HG02970 (cell line): ENCODE measurements around the gene MGAT3.
A peak's percentile ranks its signal among the peaks of the same experiment; 100 is the strongest.

ENCODE experiments used
- ATAC-seq: cut with Tn5 transposase; IDR thresholded peaks from one replicate; pipeline ENCODE4 v1.9.1; 2021; ENCODE audit warnings: mild to moderate bottlenecking, moderate library complexity, moderate number of reproducible peaks; ENCODE audit not compliant: unreplicated experiment, low FRiP score

The MGAT3 gene

DNA sequence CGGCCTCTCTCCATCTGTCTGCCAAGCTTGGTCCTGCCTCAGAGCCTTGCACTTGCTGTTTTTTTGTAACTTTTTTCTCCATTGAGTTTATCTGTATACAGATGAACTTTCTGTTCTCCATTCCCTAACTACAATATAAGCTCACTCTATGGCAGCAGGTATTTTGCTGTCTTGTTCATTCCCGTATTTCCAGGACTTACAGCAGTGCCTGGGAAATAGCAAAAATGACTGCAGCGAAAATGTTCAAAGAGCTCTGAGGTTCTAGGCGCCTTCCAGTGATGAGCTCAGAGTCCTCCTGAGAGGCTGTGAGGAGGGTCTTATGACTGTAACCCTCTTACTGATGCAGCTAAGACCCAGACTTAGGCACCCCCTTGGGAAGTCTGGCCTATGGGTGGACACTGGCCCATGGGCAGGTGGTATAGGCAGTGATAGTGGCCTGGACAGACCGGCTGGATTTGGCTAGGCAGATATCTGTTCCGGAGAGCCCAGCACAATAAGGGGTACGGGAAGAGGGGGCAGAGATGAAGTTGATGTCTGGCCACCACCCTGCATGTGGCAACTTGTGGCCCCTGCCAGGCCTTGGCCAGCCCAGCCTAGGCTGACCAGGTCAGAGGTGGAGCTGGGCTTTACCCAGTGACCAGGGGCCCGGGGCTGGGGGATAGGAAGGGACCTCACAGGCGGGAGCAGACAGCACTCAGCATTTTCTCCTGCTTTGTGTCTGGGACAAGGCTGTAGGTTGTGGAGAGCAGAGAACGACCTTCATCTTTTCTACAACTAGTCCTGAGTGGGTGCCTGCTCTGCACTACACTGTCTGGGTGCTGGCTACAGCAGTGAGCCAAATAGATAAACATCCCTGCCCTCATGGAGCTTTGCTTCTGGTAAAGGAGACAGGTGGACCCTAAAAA lies 68.2 kb downstream of the MGAT3 start:
- no peak for ATAC-seq

DNA sequence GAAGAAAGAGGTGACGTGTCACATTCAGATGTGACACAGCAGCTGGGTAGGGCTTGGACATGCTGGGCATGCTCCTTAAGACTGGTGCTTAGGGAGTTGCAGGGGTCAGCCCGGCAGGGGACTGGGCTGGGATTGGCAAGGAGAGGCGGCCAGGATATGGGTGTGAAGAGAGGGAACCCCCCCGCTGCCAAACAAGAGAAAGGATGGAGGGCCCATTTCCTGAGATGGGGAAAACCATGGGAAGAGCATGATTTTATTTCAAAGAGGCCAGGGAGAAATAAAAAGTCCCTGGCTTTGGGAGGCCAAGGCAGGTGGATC lies 68.8 kb downstream of the MGAT3 start:
- no peak for ATAC-seq

DNA sequence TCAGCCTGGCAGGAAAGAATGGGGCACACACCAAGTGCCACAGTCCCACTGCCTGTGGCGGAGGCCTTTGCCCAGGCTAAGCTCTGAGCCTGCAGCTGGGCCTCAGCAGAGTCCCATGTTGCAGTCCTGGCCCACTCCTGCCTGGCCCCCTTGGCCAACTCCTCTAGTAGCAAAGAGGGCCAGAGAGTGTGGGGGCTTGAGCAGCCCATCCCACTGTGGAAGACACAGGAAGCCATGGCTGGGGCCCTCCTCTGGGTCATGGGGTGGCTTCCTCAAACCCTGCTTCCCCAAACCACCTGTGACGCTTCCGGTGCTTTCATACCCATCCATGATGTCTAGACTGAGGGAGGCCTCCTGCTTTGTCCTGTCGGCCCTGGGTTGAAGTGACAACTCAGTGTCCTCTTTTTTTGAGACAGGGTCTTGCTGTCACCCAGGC lies 69.9 kb downstream of the MGAT3 start:
- ATAC-seq, result no peak

GRCh38 chr22:39527481-39527961 lies 70.7 kb downstream of the MGAT3 start:
- ATAC-seq, result no peak

DNA sequence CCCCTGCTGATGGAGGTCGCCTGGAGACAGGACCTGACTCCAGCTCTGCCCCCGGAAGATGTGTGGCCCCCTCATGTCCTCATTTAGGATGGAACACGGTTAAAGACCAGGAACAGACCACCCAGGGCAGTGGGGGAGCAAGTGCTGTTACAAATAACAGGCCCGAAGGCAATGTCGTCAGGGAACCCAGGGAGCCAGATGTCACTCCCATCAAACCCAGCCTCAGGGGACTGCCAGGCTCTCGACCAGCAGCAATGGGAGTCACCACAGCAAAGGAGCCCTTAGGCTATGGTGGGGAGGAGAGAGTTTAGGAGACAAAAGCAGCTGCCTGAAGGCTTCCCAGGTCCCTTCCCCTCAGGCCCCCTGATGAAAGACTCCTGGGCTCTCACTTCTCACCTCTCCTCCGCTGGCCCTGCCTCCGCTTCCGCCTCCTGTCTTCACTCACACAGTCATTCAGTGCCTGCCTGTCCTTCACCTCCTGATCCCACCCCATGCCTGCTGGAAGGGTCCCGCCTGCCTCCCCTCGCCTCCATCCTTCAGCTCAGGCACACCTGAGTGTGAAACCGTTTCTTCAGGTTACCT lies 71.4 kb downstream of the MGAT3 start:
- ATAC-seq, result no peak

DNA sequence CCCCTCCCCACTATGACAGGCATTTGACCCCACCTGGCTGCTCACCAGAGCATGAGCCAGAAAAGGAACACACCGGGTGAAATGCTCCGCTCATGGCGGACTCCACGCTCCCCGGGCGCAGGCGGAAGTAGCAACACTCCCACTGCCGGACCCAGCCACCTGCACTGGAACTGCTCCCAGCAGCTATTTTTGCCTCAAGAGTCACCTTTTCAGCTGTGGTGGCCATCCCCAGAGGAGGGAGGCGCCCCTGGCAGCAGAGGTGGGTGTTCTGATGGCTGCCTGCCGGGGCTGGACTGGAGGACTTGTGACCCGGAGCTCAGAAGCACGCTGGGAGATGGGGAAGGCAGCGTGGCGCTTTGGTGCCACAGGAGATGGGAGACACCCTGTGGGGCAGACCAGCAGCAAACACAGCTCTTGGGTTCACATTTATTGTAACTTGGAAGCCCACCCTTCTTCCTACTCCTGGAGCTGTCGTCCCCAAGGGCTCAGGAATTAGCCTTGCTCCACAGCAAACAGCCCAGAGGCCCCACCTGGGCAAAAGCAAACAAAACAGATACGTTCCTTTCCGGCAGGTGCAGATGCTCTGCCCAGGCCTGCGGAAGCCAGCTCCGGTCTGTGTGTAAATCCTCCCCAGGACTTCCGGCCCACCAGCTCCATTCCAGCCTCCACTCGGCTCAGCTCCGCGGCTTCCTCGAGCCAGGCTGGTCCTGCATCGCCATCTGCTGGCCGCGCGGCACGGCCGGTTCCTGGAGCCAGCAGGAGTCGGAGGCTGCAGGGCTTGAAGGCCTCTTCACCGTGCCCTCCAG lies 72.1 kb downstream of the MGAT3 start:
- ATAC-seq, result no peak

DNA sequence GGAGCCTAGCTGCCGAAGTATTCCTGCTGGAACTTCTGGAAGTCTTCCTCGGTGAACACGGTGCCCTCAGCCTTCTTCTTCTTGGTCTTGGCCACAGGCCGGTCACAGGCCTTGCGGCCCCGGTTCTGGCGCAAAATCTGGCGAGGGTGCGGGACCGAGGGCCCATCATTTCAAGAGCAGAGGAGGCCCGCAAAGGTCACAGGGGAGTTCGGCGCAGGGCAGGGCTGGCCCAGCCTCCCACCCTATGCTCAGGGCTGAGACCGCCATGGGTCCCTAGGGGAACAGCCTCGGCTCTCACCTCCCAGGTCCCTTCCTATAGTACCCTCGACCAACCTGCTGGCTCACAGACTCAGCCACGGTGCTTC lies 72.7 kb downstream of the MGAT3 start:
- no peak for ATAC-seq

GRCh38 chr22:39530116-39530515 lies 73.3 kb downstream of the MGAT3 start:
- no peak for ATAC-seq

- ATAC-seq, result no peak
Measured at GRCh38 chr22:39530692-39531331, 74.0 kb downstream of the MGAT3 start.

DNA sequence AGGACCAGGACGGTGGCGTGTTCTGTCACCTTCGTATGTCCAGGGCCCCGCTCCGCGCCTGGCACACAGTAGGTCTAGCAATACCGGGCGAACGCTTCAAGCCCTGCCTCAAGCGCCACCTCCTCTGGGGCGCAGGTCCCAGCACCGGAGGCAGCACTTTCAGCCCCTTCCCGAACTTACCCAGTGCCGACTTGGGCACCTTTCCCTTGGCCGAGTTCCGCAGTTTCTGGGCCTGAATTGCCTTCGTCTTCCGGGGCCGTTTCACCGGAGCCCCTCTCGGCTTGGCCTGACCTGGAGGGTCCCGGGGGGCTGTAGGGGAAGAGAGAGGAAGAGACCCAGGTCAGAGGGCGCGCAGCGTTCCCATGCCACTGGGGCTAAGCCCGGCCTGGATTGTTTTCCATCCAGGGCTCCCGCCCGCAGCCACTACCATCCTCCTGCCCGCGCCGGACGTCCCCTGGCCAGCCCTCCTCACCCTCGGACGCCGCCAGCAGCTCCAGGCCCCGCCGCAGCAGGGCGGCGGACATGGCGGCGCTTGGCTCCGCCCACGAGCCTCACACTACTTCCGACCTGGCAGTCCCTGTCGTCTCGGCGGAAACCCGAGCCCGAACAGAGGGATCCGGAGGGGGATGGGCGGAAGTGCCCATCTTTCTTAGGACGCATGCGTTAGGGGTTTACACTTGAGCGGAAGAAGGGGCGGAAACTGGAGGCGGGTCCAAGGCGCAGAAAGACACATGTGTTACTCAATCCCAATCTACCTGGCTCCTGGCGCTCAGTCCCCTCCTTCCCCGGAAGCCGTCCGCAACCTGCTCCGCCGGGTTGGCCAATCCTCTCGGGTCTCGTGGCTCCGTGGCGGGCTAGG lies 75.6 kb downstream of the MGAT3 start, which contains the start of gene RPS19BP1:
TSS of gene RPS19BP1 (minus strand) at position 534 of the 859 bp plus-strand sequence. CDS start at position 524, 10 bp downstream.
- ATAC-seq, result peak; percentile 87

- ATAC-seq, result no peak
Measured at GRCh38 chr22:39534092-39534506, 77.3 kb downstream of the MGAT3 start.

DNA sequence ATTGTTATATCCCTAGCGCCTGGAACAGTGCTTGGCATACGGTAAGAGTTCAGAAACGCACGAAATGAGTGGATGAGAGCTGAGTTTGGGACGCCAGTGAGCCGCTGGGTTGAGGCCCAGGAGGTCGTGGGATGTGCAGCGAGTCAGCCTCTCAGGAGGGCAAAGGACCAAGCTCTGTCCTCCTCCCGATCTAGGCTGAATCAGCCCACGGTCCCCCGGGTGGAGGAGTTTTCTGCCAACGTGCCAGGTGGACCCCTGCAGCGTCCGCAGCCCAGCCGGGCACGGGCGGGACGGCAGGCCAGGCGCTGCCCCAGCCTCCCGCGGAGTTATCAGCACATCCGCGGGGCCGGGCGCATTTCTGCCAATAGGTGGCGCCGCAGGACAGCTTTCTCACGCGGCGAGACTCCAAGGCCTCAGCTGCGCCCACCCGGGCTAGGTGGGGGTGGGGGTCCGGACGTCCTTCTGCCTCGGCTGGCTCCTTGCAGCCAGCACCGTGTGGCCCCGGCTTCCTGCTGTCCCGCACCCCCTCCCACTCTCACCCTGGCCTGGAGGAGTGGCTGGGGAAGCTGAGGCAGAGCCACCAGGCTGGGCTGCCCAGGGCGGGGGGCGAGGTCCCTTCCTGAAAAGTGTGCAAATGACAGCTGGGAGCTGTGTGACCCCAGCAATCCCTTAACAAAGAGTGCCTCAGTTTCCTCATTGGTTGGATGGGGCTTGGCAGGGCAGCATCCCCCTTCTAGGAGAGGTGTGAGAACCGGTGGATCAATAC lies 78.0 kb downstream of the MGAT3 start:
- ATAC-seq, result no peak

DNA sequence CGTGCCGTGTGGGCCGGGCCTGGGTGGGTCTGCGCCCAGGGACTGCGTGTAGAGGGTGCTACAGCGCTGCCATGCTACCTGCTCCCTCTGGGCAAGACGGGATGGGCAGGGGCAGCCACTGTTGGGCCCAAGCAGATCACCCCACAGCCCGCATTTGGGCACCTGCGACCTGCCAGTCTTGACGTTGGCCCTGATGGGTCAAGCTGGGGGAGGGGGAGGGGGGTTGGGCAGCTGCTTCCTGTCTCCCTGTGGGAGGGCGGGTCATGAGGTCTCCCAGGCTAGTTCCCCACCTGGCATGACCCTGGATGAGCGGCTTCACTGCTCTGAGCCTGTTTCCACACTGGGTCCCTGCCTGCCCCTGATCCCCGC lies 78.5 kb downstream of the MGAT3 start:
- no peak for ATAC-seq

DNA sequence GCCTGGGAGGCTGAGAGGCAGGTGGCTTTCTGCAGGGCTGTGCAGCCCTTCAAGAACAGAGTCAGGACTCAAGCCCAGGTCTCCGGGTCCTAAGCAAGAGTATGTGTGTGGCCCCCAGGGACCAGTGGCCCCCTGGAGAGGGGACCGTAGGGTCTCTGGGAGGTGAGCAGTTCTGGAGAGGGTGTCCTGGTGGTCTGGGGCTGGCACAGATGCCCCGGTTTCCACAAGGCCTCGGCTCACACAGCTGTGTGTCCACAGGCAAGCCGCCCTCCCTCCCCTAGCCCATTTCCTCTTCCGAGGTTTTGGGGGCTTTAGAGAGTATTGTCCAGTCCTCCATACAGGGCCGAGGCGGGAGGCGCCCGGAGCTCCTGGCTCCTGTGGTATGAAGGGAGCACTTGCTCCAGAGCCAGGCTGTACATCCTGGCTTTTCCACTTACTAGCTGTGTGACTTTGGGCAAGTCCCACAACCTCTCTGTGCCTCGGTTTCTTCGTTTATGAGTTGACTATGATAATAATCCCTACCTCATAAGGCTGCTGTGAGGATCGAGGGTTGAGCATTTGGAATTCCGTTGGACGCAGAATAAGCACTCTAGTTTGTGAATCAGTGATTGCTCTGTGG lies 79.1 kb downstream of the MGAT3 start:
- no peak for ATAC-seq

- ATAC-seq, result no peak
Measured at GRCh38 chr22:39536711-39537110, 79.9 kb downstream of the MGAT3 start.

DNA sequence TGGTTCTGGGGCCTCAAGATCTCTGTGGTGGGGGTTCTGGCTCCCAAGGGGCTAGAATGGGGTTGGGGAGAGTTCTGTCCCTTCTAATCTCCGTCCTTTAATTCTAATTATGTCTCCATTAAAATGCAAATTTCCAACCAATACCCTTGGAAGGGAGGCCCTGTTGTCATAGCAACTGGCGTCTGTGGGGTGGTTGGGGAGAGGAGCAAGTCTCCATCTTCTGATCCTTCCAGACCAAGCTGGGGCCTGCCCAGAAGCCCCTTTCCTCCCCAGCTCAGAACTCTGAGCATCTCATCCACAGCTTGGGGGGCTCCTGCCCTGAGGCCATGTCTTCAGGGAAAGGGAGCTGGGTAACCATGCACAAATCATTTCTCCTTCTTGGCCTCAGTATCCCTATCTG lies 81.2 kb downstream of the MGAT3 start:
- ATAC-seq, result no peak
